ENCODE data around the gene PPAN.

- TF ChIP-seq POLR2A (IDR thresholded peaks at IDR 0.05; ENCODE audit: low read depth, low read length) = no peak
- TF ChIP-seq POLR2AphosphoS5 (IDR thresholded peaks at IDR 0.05; ENCODE audit: low read depth, low read length) = no peak
Observed at GRCh38 chr19:10158485-10158884, 52.3 kb downstream of the PPAN start.

All from GM12892 (cell line).